DMS153 (cell line): ENCODE results near the gene PAPPA.

Source experiments
- DNase-seq: peaks from one replicate; lab custom pipeline; 2025; lab: John Stamatoyannopoulos, UW

Gene PAPPA

DNA sequence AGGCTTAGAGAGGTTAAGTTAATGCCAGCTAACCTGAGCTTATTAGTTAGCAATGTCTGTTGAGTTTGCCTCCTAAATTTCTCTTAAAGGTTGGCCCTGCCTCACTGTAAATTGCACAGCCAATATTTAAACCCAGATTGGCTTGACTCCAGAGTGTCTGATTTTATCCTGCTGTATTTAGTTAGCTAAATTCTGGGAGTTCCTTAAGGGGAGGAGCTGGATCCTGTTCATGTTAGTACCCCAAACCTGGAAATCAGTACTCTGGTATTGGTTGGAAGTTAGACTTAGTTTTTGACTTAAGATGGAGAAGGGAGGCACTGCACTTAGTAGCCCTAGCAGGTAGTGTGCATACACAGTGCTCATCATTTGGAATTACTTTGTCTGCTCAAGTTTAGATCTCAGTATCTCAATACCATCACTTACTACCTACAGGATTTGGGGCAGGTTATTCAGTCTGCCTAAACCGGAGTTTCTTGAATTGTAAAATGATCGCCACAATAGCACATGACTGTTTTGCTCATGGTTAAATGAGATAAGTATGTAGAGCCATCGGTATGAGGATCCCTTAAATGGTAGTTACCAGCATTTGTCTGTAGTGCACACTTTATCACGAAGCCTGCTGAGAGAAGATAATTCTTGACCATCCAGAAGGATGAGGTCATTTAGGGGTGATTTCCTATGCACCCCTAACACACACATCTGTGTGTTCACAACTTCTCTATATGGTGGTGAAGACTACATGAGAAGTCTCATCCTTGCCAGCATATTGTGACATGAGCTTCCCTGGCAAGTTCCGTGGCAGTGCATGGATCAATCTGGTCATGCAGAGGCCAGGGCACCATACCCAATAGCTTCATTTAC is 268.8 kb downstream of the PAPPA start:
- DNase-seq: no peak

DNA sequence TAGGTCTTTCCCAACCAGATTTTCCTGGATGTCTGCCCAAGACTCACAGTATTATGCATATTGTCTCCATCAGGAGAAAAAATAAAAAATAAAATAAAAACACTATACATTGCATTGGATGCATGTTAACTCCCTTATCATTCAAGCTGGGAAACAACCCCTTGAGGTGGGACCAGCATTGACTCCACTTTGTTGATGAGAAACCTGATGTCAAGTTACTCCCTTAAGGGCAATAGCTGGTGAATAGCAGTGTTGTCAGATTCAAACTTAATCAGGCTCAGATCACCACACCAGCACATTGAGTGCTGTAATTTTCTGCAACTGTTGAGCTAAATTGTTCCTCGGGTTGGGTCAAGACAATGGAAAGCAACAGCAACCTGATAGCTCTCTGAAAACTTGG is 269.6 kb downstream of the PAPPA start:
- no peak for DNase-seq

DNA sequence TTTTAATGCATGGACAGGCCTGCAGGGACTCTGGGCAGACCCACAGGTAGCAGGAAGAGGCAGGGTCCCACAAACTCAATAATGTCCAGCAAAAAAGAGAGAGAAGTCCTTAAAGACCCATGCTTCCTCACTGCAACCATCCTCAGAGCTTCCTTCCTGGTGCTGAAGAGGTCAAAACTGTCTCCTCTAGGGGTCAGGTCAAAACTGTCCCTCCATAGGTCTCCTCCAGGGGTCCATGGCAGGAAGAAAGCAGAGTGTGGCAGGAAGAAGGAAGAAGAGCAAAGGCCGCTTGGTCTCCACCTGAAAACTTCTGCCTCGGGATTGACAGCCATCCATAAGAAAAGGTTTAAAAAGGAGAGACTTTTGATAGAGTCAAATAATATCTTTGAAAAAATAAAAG is 271.7 kb downstream of the PAPPA start:
- DNase-seq: no peak

DNA sequence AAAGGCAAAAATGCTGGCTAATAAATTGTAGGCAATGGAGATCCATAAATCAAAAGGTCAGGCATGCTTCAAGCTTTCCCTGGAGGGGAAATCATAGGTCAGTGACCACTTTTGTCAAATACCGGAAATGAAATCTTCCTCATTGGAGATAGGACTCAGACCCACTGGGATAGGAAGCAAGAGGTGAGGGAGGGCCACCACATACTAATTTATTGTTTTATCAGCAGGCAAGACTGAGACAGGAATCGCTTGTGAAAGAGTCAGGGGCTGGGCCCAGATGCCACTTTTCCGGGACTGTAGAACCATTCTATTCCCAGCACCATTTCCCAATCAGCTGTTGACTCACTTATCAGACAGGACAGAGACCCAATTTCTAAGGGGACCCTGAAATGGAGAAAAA is 277.3 kb downstream of the PAPPA start:
- no peak for DNase-seq

DNA sequence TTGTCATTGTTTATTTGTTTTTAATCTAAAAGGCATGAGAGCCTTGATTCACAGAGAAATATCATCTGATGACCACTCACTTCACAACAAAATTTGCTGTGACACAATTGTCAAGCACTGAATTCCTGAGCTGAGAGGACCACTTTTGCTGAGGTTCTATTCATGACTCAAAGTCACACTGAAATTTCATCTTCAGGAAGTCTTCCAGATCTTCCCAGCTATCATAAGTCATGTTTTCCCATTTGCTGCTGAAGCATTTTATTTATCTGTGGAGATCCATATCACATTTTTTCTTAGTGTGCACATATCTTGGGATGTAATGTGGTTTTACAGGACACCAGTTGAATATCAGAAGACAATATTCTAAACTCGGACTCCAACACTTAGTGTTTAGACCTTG is 278.5 kb downstream of the PAPPA start:
- DNase-seq: no peak

DNA sequence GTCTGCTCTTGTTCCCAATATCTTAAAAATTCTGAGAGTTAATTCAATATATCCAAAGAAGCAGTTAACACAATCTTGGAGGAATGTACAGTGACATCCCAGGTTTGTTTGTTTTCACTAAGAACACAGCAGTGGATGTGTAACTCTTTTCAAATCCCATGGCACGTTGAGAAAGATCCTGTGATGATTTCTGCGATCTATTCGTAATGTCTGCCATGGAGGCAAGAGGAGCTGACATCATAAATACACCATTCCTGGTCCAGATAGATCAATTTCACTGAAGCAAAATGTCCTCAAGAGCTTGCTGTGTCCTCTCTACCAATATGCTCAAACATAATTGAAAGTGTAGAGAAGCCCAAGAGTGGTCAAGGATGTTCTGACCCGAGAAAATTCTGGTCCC is 280.7 kb downstream of the PAPPA start:
- no peak for DNase-seq

DNA sequence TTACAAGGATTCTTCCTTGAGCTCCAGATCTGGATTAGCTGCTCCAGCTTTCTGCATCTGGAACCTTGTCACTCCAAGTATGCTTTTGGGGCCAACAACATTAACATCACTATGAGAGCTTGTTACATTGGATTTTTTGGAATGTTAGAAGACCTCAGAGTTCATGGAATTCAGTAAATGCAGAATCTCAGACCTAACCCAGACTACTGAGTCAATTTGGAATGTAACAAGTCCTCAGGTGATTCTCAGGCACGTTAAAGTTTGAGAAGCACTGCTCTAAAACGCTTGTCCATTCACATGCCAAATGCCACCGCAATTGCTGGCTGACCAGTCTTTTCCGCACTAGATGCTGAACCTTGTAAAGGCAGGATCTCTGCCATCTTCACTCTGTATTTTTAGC is 282.1 kb downstream of the PAPPA start:
- DNase-seq: no peak

DNA sequence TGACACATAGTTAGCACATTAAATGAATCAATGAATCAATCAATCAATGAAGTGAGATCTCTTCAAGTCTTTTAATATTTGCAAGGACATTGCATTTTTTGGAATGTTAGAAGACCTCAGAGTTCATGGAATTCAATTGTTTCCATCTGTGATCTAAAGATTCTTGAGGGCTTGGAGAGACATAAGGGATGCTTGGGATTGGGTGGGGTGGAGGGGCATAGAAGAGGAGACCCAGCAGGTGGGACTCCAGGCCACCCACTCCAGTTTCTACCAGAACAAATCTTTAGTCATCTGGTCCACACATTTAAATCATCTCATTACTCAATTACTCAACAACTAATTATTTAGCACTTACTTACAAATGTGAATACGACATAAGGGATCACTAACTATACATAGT is 282.5 kb downstream of the PAPPA start:
- no peak for DNase-seq

DNA sequence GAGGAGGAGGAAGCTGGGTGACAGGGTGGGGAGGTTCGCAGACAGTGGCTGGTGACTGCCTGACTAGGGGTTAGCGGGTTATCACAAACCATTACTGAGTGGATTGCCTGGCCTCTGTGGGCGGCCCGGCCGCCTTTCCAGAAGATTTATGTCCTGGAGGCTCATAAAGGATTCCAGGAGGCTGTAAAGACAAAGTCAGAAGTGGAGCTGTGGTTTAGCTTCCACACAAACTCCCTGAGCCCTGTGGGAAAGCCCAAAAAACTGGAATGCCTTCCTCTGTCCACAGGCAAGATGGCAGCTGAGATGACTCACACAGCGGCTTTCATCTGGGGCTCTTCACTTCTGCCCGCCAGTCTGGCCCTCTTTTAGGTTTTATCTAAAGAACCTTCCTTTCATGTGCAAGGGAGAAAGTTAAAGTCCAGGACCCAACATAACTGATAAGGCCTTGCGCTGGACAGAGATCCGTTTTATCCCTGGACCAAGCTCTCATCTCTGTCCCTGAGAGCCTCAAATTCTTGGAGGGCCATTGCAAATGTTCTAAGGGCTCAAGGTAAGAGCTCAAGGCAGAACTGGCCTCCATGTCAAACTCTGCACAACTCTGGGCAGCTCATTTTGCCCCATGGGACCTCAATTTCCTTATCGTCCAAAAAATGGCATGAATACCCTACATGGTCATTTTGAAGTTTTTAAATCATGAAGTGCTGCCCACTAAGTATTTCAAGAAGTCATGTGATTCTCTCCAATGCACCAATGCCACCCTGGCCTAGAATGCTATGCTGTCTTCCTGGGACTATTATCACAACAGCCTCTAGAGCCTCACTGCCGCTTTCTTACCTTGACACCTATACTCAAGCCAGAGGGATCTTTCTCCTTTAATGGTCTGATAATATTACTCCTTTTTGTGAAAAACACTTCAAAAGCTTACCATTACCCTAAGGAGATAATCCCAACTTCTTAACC is 284.1 kb downstream of the PAPPA start:
- no peak for DNase-seq

DNA sequence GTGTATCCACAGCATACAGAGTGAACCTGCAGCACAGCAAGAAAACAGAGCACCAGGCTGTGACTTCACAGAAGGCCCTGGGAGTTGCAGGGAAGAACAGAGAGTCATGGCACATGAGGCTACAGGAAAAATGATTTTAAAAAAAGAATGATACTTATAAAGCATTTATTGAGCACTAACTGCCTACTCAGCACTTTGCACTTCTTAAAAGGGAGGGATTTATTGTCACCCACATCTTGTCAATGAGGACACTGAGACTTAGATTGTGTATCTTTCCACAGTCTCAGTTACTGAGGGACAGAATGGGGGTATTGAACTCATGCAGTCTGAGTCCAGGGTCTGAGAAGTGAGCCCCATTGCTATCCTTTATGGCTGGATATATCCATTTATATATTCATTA is 288.9 kb downstream of the PAPPA start:
- no peak for DNase-seq

DNA sequence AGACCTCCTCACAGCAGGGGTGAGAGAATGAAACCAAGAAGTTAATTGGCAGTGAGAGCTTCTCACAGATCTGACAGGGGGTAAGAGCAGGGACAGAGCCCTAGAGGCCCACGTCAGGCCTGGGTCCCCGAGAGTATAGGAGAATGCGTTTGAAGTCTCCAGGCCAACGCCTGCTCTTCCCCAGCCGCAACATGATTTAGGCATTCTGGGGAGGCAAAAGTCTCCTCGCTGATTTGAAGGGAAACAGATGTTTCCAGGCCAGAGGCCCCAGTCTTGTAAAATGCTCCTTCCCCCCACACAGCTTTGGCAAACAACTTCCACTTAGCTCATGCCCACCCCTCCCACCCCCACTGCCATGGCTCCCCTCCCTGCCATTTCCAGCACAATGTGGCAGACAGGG is 294.3 kb downstream of the PAPPA start:
- no peak for DNase-seq

DNA sequence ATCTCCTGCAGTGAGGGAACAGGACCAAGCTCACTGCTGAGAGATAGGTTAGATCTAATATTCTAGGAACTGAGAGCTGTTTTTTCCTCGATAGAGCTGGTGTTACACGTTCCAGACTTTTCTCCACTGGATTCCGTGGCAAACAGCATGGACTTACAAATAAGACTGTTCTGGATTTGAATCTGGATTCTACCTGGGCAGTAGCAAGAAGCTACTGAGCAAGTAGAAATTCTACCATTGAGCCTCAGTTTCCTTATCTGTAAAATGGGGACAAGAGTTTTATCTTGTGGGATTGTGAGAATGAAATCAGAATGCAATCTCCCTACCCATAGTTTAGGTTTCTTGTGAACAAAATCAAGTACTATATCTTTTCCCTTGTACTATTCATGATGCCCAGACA is 294.8 kb downstream of the PAPPA start:
- DNase-seq: no peak

DNA sequence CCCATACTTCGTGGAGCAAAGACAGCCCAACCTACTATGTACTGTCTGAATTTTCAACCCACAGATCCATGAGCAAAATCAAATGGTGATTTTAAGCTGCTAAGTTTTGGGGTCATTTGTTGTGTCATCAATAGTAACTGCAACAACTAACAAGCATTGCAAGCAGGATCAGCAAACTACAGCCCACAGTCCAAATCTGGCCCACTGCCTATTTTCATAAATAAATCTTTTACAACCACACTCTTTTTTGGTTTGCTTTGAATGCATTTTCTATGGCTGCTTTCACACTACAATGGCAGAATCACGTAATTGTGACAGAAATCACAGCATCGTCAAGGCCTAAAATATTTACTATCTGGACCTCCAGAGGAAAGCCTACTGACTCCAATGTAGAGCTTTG is 296.4 kb downstream of the PAPPA start:
- DNase-seq: no peak

DNA sequence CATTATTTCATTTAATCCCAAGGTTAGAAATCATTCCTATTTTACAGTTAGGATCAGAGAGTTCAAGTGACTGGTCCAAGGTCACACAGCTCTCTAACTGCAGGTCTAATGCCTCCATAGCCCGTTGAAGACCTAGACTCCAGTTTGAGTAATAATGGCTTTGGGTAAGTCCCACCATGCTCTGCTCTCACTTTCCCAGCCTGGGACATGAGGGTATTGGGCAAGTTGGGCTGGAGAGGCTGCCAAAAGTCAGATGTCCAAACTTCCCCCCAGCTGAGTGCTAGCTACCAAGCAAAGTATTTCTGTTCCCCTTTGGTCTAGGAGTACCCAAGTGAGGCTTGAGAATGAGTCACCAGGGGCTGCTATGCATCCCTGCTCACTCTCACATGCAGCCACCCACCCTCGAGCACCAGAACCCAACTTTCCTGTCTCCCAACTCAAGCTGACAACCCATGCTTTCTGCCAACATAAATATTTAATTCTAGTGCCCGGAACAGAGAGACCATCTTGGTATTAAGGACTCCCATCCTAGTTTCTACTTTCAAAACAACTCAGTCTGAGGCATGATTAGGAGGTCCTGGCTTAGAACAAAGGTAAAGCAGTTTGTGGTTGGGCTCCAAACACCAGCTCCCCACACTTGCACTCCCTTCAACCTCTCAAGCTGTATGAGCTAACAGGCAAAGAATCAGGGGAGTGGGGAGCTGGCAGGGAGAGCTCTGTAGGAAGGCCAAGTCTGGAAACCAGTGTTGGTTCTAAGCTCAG is 297.0 kb downstream of the PAPPA start:
- no peak for DNase-seq

DNA sequence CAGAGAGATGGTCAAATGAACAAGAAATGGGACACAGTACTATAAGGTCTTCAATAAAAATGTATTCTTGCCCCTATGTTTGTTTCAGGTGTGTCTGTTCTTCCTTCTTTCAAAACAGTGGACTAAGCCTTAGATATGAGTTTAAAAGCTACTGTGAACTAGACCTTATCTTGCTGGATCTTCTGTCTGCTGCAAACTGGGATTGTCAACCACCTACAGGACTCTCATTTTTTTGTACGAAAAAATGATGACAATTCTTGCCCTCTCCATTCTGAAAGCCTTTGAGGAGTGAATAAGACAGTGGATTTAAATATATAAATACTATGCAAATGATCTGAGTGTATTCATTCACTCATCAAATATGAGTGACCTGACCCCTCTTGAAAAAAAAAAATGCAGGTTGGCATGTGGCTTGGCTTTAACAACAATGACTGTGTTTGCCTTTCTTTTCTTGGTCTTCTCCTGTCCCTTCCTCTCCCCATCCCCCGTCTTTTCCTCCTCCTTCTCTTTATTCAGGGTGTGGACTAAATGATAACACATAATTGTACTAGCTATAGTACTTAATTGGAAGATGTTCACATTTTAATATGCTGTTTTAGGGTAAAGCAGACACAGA is 298.0 kb downstream of the PAPPA start:
- no peak for DNase-seq
